Ishikawa (cell line): ENCODE data around the gene CAST.

ENCODE experiments used
- CEBPB ChIP-seq: IDR thresholded peaks from 2 replicates; pipeline ENCODE4 v1.6.1; 2012
- CREB1 ChIP-seq: IDR thresholded peaks from 2 replicates; pipeline ENCODE4 v1.6.1; 2012; ENCODE audit warnings: low read depth
- EGR1 ChIP-seq: IDR thresholded peaks from 2 replicates; pipeline ENCODE4 v1.6.1; 2012
- EP300 ChIP-seq: IDR thresholded peaks from 2 replicates; pipeline ENCODE4 v1.6.1; 2012; ENCODE audit warnings: borderline replicate concordance
- FOXM1 ChIP-seq: IDR thresholded peaks from 2 replicates; pipeline ENCODE4 v1.6.1; 2012; ENCODE audit warnings: low read depth, borderline replicate concordance
- NFIC ChIP-seq: IDR thresholded peaks from 2 replicates; pipeline ENCODE4 v1.6.1; 2012
- RAD21 ChIP-seq: IDR thresholded peaks from 2 replicates; pipeline ENCODE4 v1.6.1; 2012; ENCODE audit warnings: low read depth
- TAF1 ChIP-seq: IDR thresholded peaks from 2 replicates; pipeline ENCODE4 v1.6.1; 2012; ENCODE audit warnings: low read depth, mild to moderate bottlenecking
- TCF12 ChIP-seq: IDR thresholded peaks from 2 replicates; pipeline ENCODE4 v1.6.1; 2012; ENCODE audit warnings: low read depth
- TEAD4 ChIP-seq: IDR thresholded peaks from 2 replicates; pipeline ENCODE4 v1.6.1; 2012
- YY1 ChIP-seq: IDR thresholded peaks from 2 replicates; pipeline ENCODE4 v1.6.1; 2012; ENCODE audit warnings: low read depth
- ZBTB7A ChIP-seq: IDR thresholded peaks from 2 replicates; pipeline ENCODE4 v1.6.1; 2012; ENCODE audit warnings: low read depth
- TF ChIP-seq, protein P1 (sequence below): IDR thresholded peaks from 2 replicates; pipeline ENCODE4 v1.6.1; 2012
- TF ChIP-seq, protein P2 (sequence below): IDR thresholded peaks from 2 replicates; pipeline ENCODE4 v1.6.1; 2012
- TF ChIP-seq, protein P3 (sequence below): IDR thresholded peaks from 2 replicates; pipeline ENCODE4 v1.6.1; 2012; ENCODE audit warnings: low read depth, mild to moderate bottlenecking

CAST gene

DNA sequence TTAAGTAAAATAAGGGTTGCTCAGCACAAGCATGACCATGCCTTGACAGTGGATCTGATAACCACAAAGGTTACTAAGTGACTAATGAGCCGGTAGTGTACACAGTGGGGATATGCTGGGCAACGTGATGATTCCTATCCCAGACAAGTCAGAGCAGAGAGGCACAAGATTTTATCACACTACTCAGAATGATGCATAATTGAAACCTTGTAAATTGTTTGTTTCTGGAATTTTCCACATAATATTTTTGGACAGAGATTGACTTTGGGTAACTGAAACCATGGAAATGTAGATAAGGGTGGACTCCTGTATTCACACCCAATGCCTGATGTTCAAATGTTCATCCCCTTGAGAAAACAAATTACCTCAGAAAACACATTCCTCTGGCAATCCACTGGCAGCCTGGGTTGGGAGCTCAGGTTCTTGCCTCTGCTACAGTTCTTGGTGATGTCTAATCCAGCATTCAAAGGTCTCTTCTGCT lies 161.8 kb downstream of the CAST start:
- TF ChIP-seq CREB1 (no peak), RAD21 (no peak), FOXM1 (no peak), CEBPB (no peak), TAF1 (no peak), TEAD4 (no peak), EGR1 (no peak), EP300 (no peak), TCF12 (no peak), YY1 (no peak), NFIC (no peak), ZBTB7A (no peak)
- TF ChIP-seq, protein P1, sequence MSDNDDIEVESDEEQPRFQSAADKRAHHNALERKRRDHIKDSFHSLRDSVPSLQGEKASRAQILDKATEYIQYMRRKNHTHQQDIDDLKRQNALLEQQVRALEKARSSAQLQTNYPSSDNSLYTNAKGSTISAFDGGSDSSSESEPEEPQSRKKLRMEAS = no peak
- TF ChIP-seq, protein P2, sequence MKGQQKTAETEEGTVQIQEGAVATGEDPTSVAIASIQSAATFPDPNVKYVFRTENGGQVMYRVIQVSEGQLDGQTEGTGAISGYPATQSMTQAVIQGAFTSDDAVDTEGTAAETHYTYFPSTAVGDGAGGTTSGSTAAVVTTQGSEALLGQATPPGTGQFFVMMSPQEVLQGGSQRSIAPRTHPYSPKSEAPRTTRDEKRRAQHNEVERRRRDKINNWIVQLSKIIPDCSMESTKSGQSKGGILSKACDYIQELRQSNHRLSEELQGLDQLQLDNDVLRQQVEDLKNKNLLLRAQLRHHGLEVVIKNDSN = no peak
- TF ChIP-seq, protein P3, sequence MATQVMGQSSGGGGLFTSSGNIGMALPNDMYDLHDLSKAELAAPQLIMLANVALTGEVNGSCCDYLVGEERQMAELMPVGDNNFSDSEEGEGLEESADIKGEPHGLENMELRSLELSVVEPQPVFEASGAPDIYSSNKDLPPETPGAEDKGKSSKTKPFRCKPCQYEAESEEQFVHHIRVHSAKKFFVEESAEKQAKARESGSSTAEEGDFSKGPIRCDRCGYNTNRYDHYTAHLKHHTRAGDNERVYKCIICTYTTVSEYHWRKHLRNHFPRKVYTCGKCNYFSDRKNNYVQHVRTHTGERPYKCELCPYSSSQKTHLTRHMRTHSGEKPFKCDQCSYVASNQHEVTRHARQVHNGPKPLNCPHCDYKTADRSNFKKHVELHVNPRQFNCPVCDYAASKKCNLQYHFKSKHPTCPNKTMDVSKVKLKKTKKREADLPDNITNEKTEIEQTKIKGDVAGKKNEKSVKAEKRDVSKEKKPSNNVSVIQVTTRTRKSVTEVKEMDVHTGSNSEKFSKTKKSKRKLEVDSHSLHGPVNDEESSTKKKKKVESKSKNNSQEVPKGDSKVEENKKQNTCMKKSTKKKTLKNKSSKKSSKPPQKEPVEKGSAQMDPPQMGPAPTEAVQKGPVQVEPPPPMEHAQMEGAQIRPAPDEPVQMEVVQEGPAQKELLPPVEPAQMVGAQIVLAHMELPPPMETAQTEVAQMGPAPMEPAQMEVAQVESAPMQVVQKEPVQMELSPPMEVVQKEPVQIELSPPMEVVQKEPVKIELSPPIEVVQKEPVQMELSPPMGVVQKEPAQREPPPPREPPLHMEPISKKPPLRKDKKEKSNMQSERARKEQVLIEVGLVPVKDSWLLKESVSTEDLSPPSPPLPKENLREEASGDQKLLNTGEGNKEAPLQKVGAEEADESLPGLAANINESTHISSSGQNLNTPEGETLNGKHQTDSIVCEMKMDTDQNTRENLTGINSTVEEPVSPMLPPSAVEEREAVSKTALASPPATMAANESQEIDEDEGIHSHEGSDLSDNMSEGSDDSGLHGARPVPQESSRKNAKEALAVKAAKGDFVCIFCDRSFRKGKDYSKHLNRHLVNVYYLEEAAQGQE = no peak
